ENCODE measurements around the gene NHLRC3.

DNA sequence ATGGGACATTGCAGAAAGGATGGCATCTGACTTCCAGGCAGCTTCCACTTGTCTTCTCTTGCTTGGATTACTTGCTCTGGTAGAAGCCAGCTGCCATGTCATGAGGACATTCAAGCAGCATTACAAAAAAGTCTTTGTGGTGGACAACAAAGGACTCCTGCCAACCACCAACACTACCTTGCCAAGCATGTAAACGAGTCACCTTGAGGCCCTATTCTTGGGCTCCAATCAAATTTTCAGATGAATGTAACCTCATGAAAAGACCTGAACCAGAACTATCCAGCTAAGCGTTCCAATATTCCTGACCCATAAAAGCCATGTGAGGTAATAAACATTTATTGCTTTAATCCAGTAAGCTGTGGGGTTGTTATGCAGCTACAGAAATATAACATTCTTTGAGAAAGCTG lies 12.8 kb upstream of the NHLRC3 start:
- TF ChIP-seq, protein P1, sequence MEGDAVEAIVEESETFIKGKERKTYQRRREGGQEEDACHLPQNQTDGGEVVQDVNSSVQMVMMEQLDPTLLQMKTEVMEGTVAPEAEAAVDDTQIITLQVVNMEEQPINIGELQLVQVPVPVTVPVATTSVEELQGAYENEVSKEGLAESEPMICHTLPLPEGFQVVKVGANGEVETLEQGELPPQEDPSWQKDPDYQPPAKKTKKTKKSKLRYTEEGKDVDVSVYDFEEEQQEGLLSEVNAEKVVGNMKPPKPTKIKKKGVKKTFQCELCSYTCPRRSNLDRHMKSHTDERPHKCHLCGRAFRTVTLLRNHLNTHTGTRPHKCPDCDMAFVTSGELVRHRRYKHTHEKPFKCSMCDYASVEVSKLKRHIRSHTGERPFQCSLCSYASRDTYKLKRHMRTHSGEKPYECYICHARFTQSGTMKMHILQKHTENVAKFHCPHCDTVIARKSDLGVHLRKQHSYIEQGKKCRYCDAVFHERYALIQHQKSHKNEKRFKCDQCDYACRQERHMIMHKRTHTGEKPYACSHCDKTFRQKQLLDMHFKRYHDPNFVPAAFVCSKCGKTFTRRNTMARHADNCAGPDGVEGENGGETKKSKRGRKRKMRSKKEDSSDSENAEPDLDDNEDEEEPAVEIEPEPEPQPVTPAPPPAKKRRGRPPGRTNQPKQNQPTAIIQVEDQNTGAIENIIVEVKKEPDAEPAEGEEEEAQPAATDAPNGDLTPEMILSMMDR (conservative IDR thresholded peaks at IDR 0.05; ENCODE audit: low read depth, low read length), result no peak
- TF ChIP-seq EZH2 (IDR thresholded peaks at IDR 0.05; ENCODE audit: low read length, unreplicated experiment) (no peak), EZH2phosphoT487 (IDR thresholded peaks at IDR 0.05; ENCODE audit: borderline replicate concordance, low read length) (no peak)
